ENCODE measurements around the gene SPHK2. TPM values are rescaled to one million over a fixed set of nuclear protein-coding genes. Genes with fewer than 3 reads are reported as not detected.

SPHK2 gene
- total and polyA plus RNA-seq, 2 experiments from 2014 or later: 22.5 to 25.3 TPM

- DNase-seq (ENCODE audit: low read depth in 1 of 2, low spot score in 1 of 2): peak in 1 of 2 donors; percentile 10
- no peak for TF ChIP-seq CTCF (IDR thresholded peaks at IDR 0.05; ENCODE audit: low read depth, low read length)
- Histone ChIP-seq H3K4me1 (ENCODE audit: low read depth) (no peaks in the 10 kb centered on the region), H3K4me3 (peak overlapping the region; percentile 45), H3K9me3 (ENCODE audit: low read depth) (no peaks in the 10 kb centered on the region), H3K27me3 (no peaks in the 10 kb centered on the region), H3K27ac (peak overlapping the region; percentile 26), H3K36me3 (no peaks in the 10 kb centered on the region)
Measured at GRCh38 chr19:48645620-48646000, 26.3 kb downstream of the SPHK2 start.

GRCh38 chr19:48646001-48646721 is 26.9 kb downstream of the SPHK2 start, which contains the start of gene CA11:
CA11 (minus strand) TSS chr19:48646187; CDS start chr19:48645632, 555 bp downstream.
- TF ChIP-seq CTCF (IDR thresholded peaks at IDR 0.05; ENCODE audit: low read depth, low read length): peak; percentile 76
- Histone ChIP-seq H3K4me3 (peak within 1 kb of the TSS; percentile 45), H3K27me3 (no peaks in the 10 kb centered on the region), H3K4me1 (ENCODE audit: low read depth) (no peaks in the 10 kb centered on the region), H3K9me3 (ENCODE audit: low read depth) (no peaks in the 10 kb centered on the region), H3K36me3 (no peaks in the 10 kb centered on the region), H3K27ac (peak within 1 kb of the TSS; percentile 26)
- peak; percentile 92 to 94 for DNase-seq (ENCODE audit: low read depth in 1 of 2, low spot score in 1 of 2)

GRCh38 chr19:48646722-48647216 is 27.5 kb downstream of the SPHK2 start:
- DNase-seq (ENCODE audit: low read depth in 1 of 2, low spot score in 1 of 2): no peak

GRCh38 chr19:48648134-48648533 is 28.8 kb downstream of the SPHK2 start:
- Histone ChIP-seq H3K4me1 (ENCODE audit: low read depth) (no peaks in the 10 kb centered on the region), H3K27ac (no peak overlapping the region), H3K27me3 (no peaks in the 10 kb centered on the region), H3K4me3 (no peak overlapping the region), H3K9me3 (ENCODE audit: low read depth) (no peaks in the 10 kb centered on the region), H3K36me3 (no peaks in the 10 kb centered on the region)
- no peak for DNase-seq (ENCODE audit: low read depth in 1 of 2, low spot score in 1 of 2)
- no peak for TF ChIP-seq CTCF (IDR thresholded peaks at IDR 0.05; ENCODE audit: low read depth, low read length)

More at GRCh38 chr19:48646722-48647216, 27.5 kb downstream of the SPHK2 start:
- no peaks in the 10 kb centered on the region for H3K27me3 ChIP-seq
- no peak overlapping the region for H3K27ac ChIP-seq
- TF ChIP-seq CTCF (IDR thresholded peaks at IDR 0.05; ENCODE audit: low read depth, low read length): no peak
- H3K36me3 ChIP-seq: no peaks in the 10 kb centered on the region
- H3K4me3 ChIP-seq: no peak overlapping the region
- no peaks in the 10 kb centered on the region for H3K4me1 ChIP-seq (ENCODE audit: low read depth)
- H3K9me3 ChIP-seq (ENCODE audit: low read depth): no peaks in the 10 kb centered on the region

GRCh38 chr19:48650974-48651682 is 31.8 kb downstream of the SPHK2 start:
- TF ChIP-seq CTCF (IDR thresholded peaks at IDR 0.05; ENCODE audit: low read depth, low read length): no peak
- Histone ChIP-seq H3K27ac (no peak overlapping the region), H3K9me3 (ENCODE audit: low read depth) (no peaks in the 10 kb centered on the region), H3K4me3 (no peak overlapping the region), H3K27me3 (no peaks in the 10 kb centered on the region), H3K36me3 (no peaks in the 10 kb centered on the region), H3K4me1 (ENCODE audit: low read depth) (no peaks in the 10 kb centered on the region)
- no peak for DNase-seq (ENCODE audit: low read depth in 1 of 2, low spot score in 1 of 2)

All from cardiac muscle cell (in vitro differentiated cells and primary cell).